ENCODE measurements around the gene KHDC4. TPM values are rescaled to one million over a fixed set of nuclear protein-coding genes. Genes with fewer than 3 reads are reported as not detected.

KHDC4 gene
- total RNA-seq, 4 donors from 2014 or later = 28.8 to 139 (median 64.2) TPM

DNA sequence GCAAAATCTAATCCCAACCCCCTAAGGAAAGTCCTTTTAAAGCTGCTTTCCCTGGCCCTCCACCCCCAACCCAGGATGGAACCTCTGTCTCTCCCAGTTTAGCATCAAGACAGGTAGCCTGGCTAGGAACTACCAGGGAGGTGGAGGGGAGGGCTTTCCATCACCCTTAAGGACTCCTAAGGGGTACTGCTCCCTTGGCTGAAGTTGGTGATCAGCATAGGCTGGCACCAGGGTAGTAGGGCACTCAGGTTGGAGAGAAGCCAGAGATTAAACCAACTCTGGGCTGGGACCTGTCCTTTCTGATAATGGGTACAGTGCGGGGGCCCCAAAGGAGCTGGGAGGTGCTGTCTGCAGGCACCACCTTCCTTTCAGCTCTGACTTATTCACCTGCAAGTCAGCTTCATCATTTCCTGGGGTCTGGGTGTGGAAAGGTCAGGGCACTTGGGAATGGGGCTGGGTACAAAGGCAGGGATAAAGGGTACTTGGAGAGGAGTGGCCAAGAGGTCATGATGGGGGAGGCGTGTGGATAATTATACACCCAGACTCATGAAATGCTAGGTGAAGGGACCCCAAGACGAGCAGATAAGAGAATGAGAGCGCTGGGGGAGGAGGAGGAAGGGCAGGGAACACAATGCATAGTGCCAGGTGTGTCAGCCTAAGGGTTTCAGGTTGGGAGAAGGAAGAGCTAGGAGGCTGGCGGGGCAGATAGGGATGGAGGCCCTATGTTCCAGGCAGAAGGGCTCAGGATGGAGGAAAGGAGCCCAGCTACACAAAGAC lies 42.9 kb upstream of the KHDC4 start:
- no peaks in the 10 kb centered on the region for H3K27me3 ChIP-seq
- peak overlapping the region; percentile 95 to 99 for H3K27ac ChIP-seq
- no peaks in the 10 kb centered on the region for H3K9me3 ChIP-seq
- no peak for DNase-seq
- TF ChIP-seq, protein P1, sequence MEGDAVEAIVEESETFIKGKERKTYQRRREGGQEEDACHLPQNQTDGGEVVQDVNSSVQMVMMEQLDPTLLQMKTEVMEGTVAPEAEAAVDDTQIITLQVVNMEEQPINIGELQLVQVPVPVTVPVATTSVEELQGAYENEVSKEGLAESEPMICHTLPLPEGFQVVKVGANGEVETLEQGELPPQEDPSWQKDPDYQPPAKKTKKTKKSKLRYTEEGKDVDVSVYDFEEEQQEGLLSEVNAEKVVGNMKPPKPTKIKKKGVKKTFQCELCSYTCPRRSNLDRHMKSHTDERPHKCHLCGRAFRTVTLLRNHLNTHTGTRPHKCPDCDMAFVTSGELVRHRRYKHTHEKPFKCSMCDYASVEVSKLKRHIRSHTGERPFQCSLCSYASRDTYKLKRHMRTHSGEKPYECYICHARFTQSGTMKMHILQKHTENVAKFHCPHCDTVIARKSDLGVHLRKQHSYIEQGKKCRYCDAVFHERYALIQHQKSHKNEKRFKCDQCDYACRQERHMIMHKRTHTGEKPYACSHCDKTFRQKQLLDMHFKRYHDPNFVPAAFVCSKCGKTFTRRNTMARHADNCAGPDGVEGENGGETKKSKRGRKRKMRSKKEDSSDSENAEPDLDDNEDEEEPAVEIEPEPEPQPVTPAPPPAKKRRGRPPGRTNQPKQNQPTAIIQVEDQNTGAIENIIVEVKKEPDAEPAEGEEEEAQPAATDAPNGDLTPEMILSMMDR (IDR thresholded peaks at IDR 0.05) = no peak
- no peak for TF ChIP-seq POLR2A (IDR thresholded peaks at IDR 0.05)
- peak overlapping the region; percentile 70 to 91 for H3K4me3 ChIP-seq
- no peaks in the 10 kb centered on the region for H3K36me3 ChIP-seq
- intact Hi-C loops (cut with DNase I; ENCODE audit: low total_unique reads) = no loop called here
- peaks cover 8 to 31% of the 10 kb centered on the region in 2 donors for H3K4me1 ChIP-seq

DNA sequence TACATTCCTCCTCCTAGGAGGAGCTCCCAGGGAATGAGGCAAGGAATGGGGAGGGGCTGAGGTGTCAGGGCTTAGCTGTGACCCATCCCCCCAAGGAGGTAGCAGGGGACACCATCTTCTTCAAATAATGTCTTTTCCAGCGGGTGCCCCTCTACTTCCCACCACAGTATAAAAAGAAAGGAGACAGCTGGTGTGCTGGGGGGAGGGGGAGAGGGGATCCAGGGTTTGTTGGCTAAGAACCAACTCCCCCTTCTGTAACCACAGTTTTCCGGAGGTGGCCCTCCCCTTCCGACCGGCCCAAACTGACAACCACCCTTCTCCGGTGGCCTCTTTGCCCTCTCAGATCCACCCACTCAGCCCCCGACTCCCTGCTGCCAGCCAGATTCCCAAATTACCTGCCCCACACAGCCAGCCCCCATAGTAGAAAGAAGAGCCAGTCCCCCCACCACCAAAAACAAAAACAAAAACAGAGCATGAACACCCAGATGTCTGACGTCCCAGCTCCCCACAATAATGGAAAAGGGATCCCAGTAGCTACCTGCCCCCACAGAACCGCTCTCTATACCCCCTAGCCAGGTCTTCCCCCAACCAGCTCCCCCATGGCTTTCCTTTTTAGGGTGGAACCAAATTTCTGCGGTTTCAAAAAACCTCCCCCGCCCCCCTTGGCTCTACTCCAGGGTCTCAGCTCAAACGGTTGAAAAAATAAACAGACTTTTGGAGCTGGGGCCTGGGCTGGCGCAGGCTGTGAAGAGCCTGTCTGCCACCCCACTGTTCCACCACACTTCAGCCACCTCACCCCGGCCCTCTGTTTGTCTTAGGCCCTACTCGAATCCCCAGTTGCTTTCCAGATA lies 42.1 kb upstream of the KHDC4 start:
- intact Hi-C loops (cut with DNase I; ENCODE audit: low total_unique reads) = no loop called here
- H3K27me3 ChIP-seq = no peaks in the 10 kb centered on the region
- H3K27ac ChIP-seq = peak overlapping the region; percentile 95 to 99
- DNase-seq = peak; percentile 79 to 81
- H3K4me1 ChIP-seq = peaks cover 4 to 24% of the 10 kb centered on the region in 2 donors
- no peaks in the 10 kb centered on the region for H3K36me3 ChIP-seq
- H3K4me3 ChIP-seq = peak overlapping the region; percentile 70 to 91
- TF ChIP-seq, protein P1 (IDR thresholded peaks at IDR 0.05) = no peak
- peak; percentile 6 to 35 for TF ChIP-seq POLR2A (IDR thresholded peaks at IDR 0.05)
- no peaks in the 10 kb centered on the region for H3K9me3 ChIP-seq

DNA sequence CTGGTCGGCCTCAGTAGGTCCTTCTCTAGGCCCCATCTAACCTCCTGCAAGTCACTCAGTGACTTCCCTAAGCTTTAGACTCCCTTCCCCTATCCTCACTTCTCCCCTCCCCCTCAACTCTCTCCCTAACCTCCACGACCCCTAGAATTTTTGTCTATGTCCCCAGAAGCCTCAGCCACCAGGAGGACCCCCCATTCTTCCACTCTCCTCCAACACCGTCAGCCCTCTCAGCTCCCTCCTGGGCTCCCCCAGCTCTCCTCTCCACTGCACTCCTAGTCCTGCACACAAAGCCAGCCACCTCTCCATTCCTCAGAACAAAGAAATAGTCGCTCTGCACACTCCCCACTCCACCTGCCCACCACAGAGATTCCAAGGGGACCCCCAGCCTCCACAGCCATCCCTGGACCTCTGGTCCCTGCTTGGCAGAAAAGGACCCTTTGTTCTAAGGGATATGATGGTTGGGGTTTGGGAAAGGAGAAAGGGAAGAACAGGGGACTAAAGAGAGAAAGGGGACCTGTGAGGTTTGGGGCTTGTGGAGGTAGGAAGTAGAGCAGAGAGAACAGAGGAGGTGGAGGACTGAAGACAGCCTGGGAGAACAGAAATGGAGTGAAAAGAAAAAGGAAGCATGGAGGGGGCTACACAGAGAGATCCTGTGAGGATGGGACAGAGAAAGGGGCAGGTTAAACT lies 41.3 kb upstream of the KHDC4 start:
- peak overlapping the region; percentile 70 to 91 for H3K4me3 ChIP-seq
- no peaks in the 10 kb centered on the region for H3K36me3 ChIP-seq
- peaks cover 10 to 29% of the 10 kb centered on the region in 2 donors for H3K4me1 ChIP-seq
- H3K27ac ChIP-seq = peak overlapping the region; percentile 95 to 99
- no peak for DNase-seq
- no peaks in the 10 kb centered on the region for H3K9me3 ChIP-seq
- TF ChIP-seq, protein P1 (IDR thresholded peaks at IDR 0.05) = no peak
- TF ChIP-seq POLR2A (IDR thresholded peaks at IDR 0.05) = no peak
- no peaks in the 10 kb centered on the region for H3K27me3 ChIP-seq
- intact Hi-C loops (cut with DNase I; ENCODE audit: low total_unique reads) = no loop called here

DNA sequence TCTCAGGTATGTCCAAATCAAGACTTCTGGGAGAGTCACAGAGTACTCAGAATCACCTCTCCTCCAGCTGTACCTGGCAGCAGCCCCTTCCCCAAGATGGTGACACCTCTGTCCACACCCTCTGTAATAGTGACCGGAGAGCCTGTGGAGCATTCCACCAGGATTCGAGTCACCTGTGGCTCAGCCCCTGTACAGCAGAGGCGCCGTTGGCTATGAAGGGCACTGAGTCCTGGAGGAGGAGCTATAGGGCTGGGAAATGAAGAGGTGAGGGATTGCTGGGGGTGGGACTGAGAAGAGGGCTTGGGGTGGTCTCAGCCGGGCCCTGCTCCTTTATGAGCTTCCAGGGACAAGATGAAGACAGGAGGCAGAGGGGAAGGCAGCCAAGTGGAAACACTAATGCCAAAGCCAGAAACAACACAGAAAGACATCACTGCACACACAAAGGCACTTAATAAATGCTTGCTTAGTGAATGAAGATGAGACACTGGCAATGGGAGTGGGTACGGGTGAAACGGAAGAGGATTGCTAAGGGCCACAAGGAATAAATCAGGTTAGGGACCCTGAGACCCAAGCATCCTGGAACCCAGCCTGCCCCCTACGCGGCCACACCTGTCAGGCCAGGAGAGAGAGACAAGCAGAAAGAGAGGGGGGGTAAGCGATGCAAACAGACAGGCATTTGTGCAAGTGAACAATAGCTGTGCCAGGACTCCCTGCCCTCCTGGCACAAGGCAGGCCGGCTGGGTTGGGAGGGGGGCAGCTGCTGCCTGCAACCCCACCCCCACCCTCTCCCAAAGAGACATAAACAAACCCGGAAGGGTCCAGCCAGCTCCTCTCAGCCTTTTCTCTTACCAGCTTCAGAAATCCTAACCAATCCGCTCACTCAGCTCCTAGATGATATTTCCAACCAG lies 40.2 kb upstream of the KHDC4 start:
- Histone ChIP-seq H3K36me3 (no peaks in the 10 kb centered on the region), H3K9me3 (no peaks in the 10 kb centered on the region), H3K27me3 (no peaks in the 10 kb centered on the region), H3K27ac (peak overlapping the region; percentile 95 to 99), H3K4me3 (peak overlapping the region in 1 of 2 donors; percentile 70), H3K4me1 (peaks cover 10 to 29% of the 10 kb centered on the region in 2 donors)
- TF ChIP-seq POLR2A (IDR thresholded peaks at IDR 0.05) = no peak
- TF ChIP-seq, protein P1 (IDR thresholded peaks at IDR 0.05) = no peak
- no peak for DNase-seq
- intact Hi-C loops (cut with DNase I; ENCODE audit: low total_unique reads) = no loop called here

Data from uterus (tissue), 4 donors.